Measurements from ENCODE around the gene MS4A8.
"Not testable (repeated sequence)": the region's sequence is repeated elsewhere in the genome, so short reads cannot be mapped to it uniquely, and the experiment has no call there.

The MS4A8 gene

GRCh38 chr11:60756307-60757032 is 57.1 kb downstream of the MS4A8 start, which contains the start of gene MS4A15:
Gene MS4A15, plus strand, starts transcription at chr11:60756867. Its CDS starts 6,867 bp downstream, at chr11:60763734.
- peak in 1 of 2 experiments; percentile 31 for DNase-seq (ENCODE audit: low read depth in 1 of 2, low spot score in 1 of 2)
- Histone ChIP-seq H3K4me3 (replicated peaks; ENCODE audit: insufficient read depth, low read length) (no peak within 1 kb of the TSS), H3K27ac (replicated peaks) (no peak within 1 kb of the TSS), H3K27me3 (ENCODE audit: insufficient read depth, poor library complexity, severe bottlenecking) (no peaks in the 10 kb centered on the region)
- TF ChIP-seq, protein P1, sequence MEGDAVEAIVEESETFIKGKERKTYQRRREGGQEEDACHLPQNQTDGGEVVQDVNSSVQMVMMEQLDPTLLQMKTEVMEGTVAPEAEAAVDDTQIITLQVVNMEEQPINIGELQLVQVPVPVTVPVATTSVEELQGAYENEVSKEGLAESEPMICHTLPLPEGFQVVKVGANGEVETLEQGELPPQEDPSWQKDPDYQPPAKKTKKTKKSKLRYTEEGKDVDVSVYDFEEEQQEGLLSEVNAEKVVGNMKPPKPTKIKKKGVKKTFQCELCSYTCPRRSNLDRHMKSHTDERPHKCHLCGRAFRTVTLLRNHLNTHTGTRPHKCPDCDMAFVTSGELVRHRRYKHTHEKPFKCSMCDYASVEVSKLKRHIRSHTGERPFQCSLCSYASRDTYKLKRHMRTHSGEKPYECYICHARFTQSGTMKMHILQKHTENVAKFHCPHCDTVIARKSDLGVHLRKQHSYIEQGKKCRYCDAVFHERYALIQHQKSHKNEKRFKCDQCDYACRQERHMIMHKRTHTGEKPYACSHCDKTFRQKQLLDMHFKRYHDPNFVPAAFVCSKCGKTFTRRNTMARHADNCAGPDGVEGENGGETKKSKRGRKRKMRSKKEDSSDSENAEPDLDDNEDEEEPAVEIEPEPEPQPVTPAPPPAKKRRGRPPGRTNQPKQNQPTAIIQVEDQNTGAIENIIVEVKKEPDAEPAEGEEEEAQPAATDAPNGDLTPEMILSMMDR (IDR thresholded peaks at IDR 0.05; ENCODE audit: insufficient read depth, low read length), result peak; percentile 29
- no peak for TF ChIP-seq REST (IDR thresholded peaks at IDR 0.05; ENCODE audit: insufficient replicate concordance, low read depth)

DNA sequence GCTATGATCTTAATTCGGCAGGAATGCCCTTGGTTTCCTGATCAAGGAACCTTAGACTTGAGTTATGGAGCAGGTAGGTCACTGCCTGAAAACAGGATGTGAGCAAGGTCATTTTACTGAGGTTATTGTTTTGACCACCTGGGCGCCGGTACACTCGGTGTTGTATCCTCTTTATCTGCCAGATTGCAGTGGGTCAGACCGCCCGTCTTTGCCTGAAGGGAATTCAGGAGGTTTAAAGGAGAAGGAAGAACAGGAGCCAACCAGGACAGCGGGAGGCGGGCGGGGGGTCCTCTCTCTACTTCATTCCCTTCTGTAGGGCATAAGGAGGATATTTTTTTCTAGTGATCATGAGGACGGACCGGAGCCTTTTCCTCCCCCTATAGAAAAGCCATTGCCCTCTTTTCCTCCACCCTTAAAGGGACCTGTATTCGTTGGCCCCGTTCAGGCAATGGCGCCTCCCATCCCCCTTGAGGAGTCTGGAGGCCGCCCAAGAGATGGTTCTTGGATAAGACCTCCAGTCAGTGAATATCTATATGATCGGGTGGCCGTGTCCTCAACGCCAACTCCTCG is 57.9 kb downstream of the MS4A8 start:
- H3K27me3 ChIP-seq (ENCODE audit: insufficient read depth, poor library complexity, severe bottlenecking), result no peaks in the 10 kb centered on the region
- no peak overlapping the region for H3K27ac ChIP-seq (replicated peaks)
- TF ChIP-seq SPI1 (IDR thresholded peaks at IDR 0.05; ENCODE audit: borderline replicate concordance, low read depth), result no peak
- no peak for TF ChIP-seq GABPA (IDR thresholded peaks at IDR 0.05; ENCODE audit: low read depth)
- TF ChIP-seq REST (IDR thresholded peaks at IDR 0.05; ENCODE audit: insufficient replicate concordance, low read depth), result no peak
- TF ChIP-seq, protein P1 (IDR thresholded peaks at IDR 0.05; ENCODE audit: insufficient read depth, low read length), result no peak
- no peak for TF ChIP-seq POLR2AphosphoS5 (IDR thresholded peaks at IDR 0.05; ENCODE audit: low read depth)
- H3K4me3 ChIP-seq (replicated peaks; ENCODE audit: insufficient read depth, low read length), result no peak overlapping the region
- no peak for DNase-seq (ENCODE audit: low read depth in 1 of 2, low spot score in 1 of 2)

DNA sequence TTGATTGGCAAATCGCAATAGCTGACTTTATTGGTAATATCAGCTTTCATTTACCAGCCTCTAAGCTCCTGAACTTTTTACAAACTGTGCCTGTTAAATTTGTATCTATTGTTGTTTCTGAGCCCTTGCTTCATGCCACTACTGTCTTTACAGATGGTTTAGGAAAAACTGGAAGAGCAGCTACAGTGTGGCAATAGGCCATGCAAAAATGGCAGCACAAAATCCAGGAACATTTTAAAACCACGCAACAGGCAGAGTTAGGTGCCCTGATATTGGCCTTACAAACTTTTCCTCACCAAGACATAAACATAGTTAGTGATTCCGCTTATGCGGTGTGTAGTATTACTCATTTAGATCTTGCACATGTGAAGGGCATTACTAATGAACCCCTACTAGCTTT is 59.3 kb downstream of the MS4A8 start:
- DNase-seq (ENCODE audit: low read depth in 1 of 2, low spot score in 1 of 2); H3K27me3 ChIP-seq (ENCODE audit: insufficient read depth, poor library complexity, severe bottlenecking): not testable (repeated sequence)

GRCh38 chr11:60759438-60760225 is 60.2 kb downstream of the MS4A8 start:
- not testable (repeated sequence) for H3K4me3 ChIP-seq (replicated peaks; ENCODE audit: insufficient read depth, low read length); H3K27ac ChIP-seq (replicated peaks); H3K27me3 ChIP-seq (ENCODE audit: insufficient read depth, poor library complexity, severe bottlenecking)
- peak; percentile 99 for TF ChIP-seq SPI1 (IDR thresholded peaks at IDR 0.05; ENCODE audit: borderline replicate concordance, low read depth)
- DNase-seq (ENCODE audit: low read depth in 1 of 2, low spot score in 1 of 2), result peak in 1 of 2 experiments; percentile 71

More for the DNA sequence above, 59.3 kb downstream of the MS4A8 start:
- H3K27ac ChIP-seq (replicated peaks); H3K4me3 ChIP-seq (replicated peaks; ENCODE audit: insufficient read depth, low read length): not testable (repeated sequence)

Measured in HL-60 (cell line).